Astrocyte of the cerebellum (primary cell): Measurements from ENCODE around the gene DHX8.

Source experiments
- DNase-seq: peaks from one replicate; pipeline ENCODE4 v3.0.0-alpha.2; 2011; ENCODE audit warnings: low read depth
- H3K4me3 ChIP-seq: 2 replicates; pipeline ENCODE4 v1.5.1; 2011; ENCODE audit warnings: mild to moderate bottlenecking, low read depth, low read length, moderate library complexity
- CTCF ChIP-seq: IDR thresholded peaks from 2 replicates; pipeline ENCODE4 v1.5.1; 2012; ENCODE audit warnings: low read length, low read depth, moderate library complexity, mild to moderate bottlenecking; ENCODE audit errors: missing control alignments
- in situ Hi-C: cut with HindIII; loops from 2 replicates; pipeline ENCODE4 v1.10.0; 2017; ENCODE audit warnings: low sequenced_read_pairs

DHX8 gene

GRCh38 chr17:43524945-43525575 is 41.3 kb downstream of the DHX8 start:
- no peak for TF ChIP-seq CTCF
- no peak for DNase-seq
- in situ Hi-C loops, result no loop called here
- no peak overlapping the region for H3K4me3 ChIP-seq

- in situ Hi-C loops, result no loop called here
- H3K4me3 ChIP-seq, result no peak overlapping the region
- TF ChIP-seq CTCF, result no peak
- no peak for DNase-seq
These were observed 43.3 kb downstream of the DHX8 start for GRCh38 chr17:43526886-43527648.

- TF ChIP-seq CTCF, result no peak
- in situ Hi-C loops, result no loop called here
- DNase-seq, result no peak
These were observed 44.7 kb downstream of the DHX8 start for GRCh38 chr17:43528319-43528987.

GRCh38 chr17:43528988-43529814 is 45.4 kb downstream of the DHX8 start:
- in situ Hi-C loops, result no loop called here
- DNase-seq, result no peak
- no peak overlapping the region for H3K4me3 ChIP-seq
- no peak for TF ChIP-seq CTCF

More at GRCh38 chr17:43528319-43528987, 44.7 kb downstream of the DHX8 start:
- H3K4me3 ChIP-seq, result no peak overlapping the region

- DNase-seq, result no peak
- in situ Hi-C loops, result no loop called here
- no peak overlapping the region for H3K4me3 ChIP-seq
- no peak for TF ChIP-seq CTCF
These were observed 46.1 kb downstream of the DHX8 start for GRCh38 chr17:43529947-43530287.

- in situ Hi-C loops, result no loop called here
- peak overlapping the region; percentile 12 for H3K4me3 ChIP-seq
- DNase-seq, result peak; percentile 79
- no peak for TF ChIP-seq CTCF
These were observed 46.7 kb downstream of the DHX8 start for GRCh38 chr17:43530288-43531081.
